H9 (cell line): Measurements from ENCODE around the gene PDCD6IP. TPM values are rescaled to one million over a fixed set of nuclear protein-coding genes. Genes with fewer than 3 reads are reported as not detected.

Experiments
- DNase-seq: peaks from one replicate; pipeline ENCODE4 v3.0.0-alpha.2; 2017
- H2AFZ ChIP-seq: one replicate; pipeline ENCODE4 v1.6.1; 2013; ENCODE audit warnings: mild to moderate bottlenecking, low read length, control low read depth, moderate library complexity
- H2AK5ac ChIP-seq: 2 replicates; pipeline ENCODE4 v1.6.1; 2013; ENCODE audit warnings: low read length, control low read depth, mixed read lengths; ENCODE audit not compliant: insufficient read length
- H2BK120ac ChIP-seq: one replicate; pipeline ENCODE4 v1.6.1; 2013; ENCODE audit warnings: low read depth, mild to moderate bottlenecking, low read length, control low read depth, inconsistent platforms; ENCODE audit not compliant: poor library complexity, severe bottlenecking
- H2BK12ac ChIP-seq: 2 replicates; pipeline ENCODE4 v1.6.1; 2013; ENCODE audit warnings: low read length, control low read depth, mixed read lengths, low read depth; ENCODE audit not compliant: insufficient read length
- H2BK15ac ChIP-seq: 2 replicates; pipeline ENCODE4 v1.6.1; 2013; ENCODE audit warnings: low read depth, low read length, control low read depth
- H2BK20ac ChIP-seq: one replicate; pipeline ENCODE4 v1.6.1; 2013; ENCODE audit warnings: low read depth, mild to moderate bottlenecking, low read length, control low read depth, inconsistent platforms; ENCODE audit not compliant: poor library complexity, severe bottlenecking
- H2BK5ac ChIP-seq: 2 replicates; pipeline ENCODE4 v1.6.1; 2013; ENCODE audit warnings: low read length, control low read depth, mixed read lengths; ENCODE audit not compliant: insufficient read length
- H3K14ac ChIP-seq: 2 replicates; pipeline ENCODE4 v1.6.1; 2013; ENCODE audit warnings: low read length, control low read depth; ENCODE audit not compliant: insufficient read depth
- H3K18ac ChIP-seq: 2 replicates; pipeline ENCODE4 v1.6.1; 2013; ENCODE audit warnings: low read depth, mild to moderate bottlenecking, mixed read lengths, low read length, control low read depth; ENCODE audit not compliant: insufficient read length
- H3K23ac ChIP-seq: 2 replicates; pipeline ENCODE4 v1.6.1; 2013; ENCODE audit warnings: low read length, control low read depth, mixed read lengths, low read depth; ENCODE audit not compliant: insufficient read length
- H3K23me2 ChIP-seq: 2 replicates; pipeline ENCODE4 v1.6.1; 2013; ENCODE audit warnings: low read depth, mild to moderate bottlenecking, mixed read lengths, low read length, control low read depth; ENCODE audit not compliant: insufficient read length, poor library complexity, severe bottlenecking
- H3K27ac ChIP-seq: 2 replicates; pipeline ENCODE4 v1.5.1; 2013; ENCODE audit warnings: low read length, control low read depth, mixed read lengths, low read depth; ENCODE audit not compliant: insufficient read length
- H3K27me3 ChIP-seq: 2 replicates; pipeline ENCODE4 v1.6.1; 2013; ENCODE audit warnings: low read length, control low read depth, inconsistent platforms; ENCODE audit not compliant: insufficient read depth
- H3K4ac ChIP-seq: 2 replicates; pipeline ENCODE4 v1.6.1; 2013; ENCODE audit warnings: low read depth, mild to moderate bottlenecking, control low read depth, inconsistent platforms, low read length, moderate library complexity
- H3K4me1 ChIP-seq: 2 replicates; pipeline ENCODE4 v1.6.1; 2013; ENCODE audit warnings: low read length, control low read depth, inconsistent platforms; ENCODE audit not compliant: insufficient read depth
- H3K4me2 ChIP-seq: 2 replicates; pipeline ENCODE4 v1.6.1; 2013; ENCODE audit warnings: low read length, control low read depth, mixed read lengths; ENCODE audit not compliant: insufficient read length, insufficient read depth
- H3K56ac ChIP-seq: 2 replicates; pipeline ENCODE4 v1.6.1; 2013; ENCODE audit warnings: low read depth, mild to moderate bottlenecking, mixed read lengths, low read length, control low read depth; ENCODE audit not compliant: insufficient read length
- H3K79me1 ChIP-seq: 2 replicates; pipeline ENCODE4 v1.6.1; 2013; ENCODE audit warnings: low read depth, mild to moderate bottlenecking, moderate library complexity, low read length, control low read depth, inconsistent platforms; ENCODE audit not compliant: insufficient read depth, poor library complexity, severe bottlenecking
- H3K79me2 ChIP-seq: 2 replicates; pipeline ENCODE4 v1.6.1; 2013; ENCODE audit warnings: low read length, control low read depth, inconsistent platforms; ENCODE audit not compliant: insufficient read depth
- H3K9ac ChIP-seq: 2 replicates; pipeline ENCODE4 v1.6.1; 2013; ENCODE audit warnings: low read length, control low read depth, mixed read lengths; ENCODE audit not compliant: insufficient read length; ENCODE audit errors: extremely low read depth
- H3K9me3 ChIP-seq: one replicate; pipeline ENCODE4 v1.6.1; 2013; ENCODE audit warnings: low read depth, low read length, inconsistent platforms; ENCODE audit not compliant: control insufficient read depth
- H3T11ph ChIP-seq: one replicate; pipeline ENCODE4 v1.6.1; 2013; ENCODE audit warnings: mild to moderate bottlenecking, low read length, control low read depth, inconsistent platforms
- H4K20me1 ChIP-seq: one replicate; pipeline ENCODE4 v1.6.1; 2013; ENCODE audit not compliant: control insufficient read depth, insufficient read length, insufficient read depth
- H4K5ac ChIP-seq: 2 replicates; pipeline ENCODE4 v1.6.1; 2013; ENCODE audit warnings: low read depth, mild to moderate bottlenecking, mixed read lengths, low read length, control low read depth; ENCODE audit not compliant: insufficient read length
- H4K8ac ChIP-seq: replicated peaks from 2 replicates; pipeline ENCODE4 v1.6.1; 2013; ENCODE audit warnings: low read length, control low read depth, mixed read lengths, low read depth; ENCODE audit not compliant: insufficient read length
- H4K91ac ChIP-seq: 2 replicates; pipeline ENCODE4 v1.6.1; 2013; ENCODE audit warnings: low read depth, mild to moderate bottlenecking, moderate library complexity, mixed read lengths, low read length, control low read depth; ENCODE audit not compliant: insufficient read length
- H3K27ac Mint-ChIP-seq, 3 experiments: 2 replicates in 2 of 3; 3 replicates in 1 of 3; pipeline ENCODE4 v1.8.0; 2020 to 2021; ENCODE audit warnings: mixed read lengths in 3 of 3, mild to moderate bottlenecking in 1 of 3, moderate library complexity in 1 of 3
- H3K27me3 Mint-ChIP-seq: 2 replicates; pipeline ENCODE4 v1.8.0; 2021; ENCODE audit warnings: low read depth, mild to moderate bottlenecking, moderate library complexity, mixed read lengths
- H3K36me3 Mint-ChIP-seq, 3 experiments: 2 replicates in 2 of 3; 3 replicates in 1 of 3; pipeline ENCODE4 v1.8.0; 2020 to 2021; ENCODE audit warnings: low read depth in 3 of 3, mixed read lengths in 3 of 3; ENCODE audit not compliant: insufficient read depth in 1 of 3
- H3K4me1 Mint-ChIP-seq, 2 experiments: 2 replicates each; pipeline ENCODE4 v1.8.0; 2020; ENCODE audit warnings: mixed read lengths in 2 of 2
- H3K4me3 Mint-ChIP-seq, 2 experiments: 2 replicates in 1 of 2; 3 replicates in 1 of 2; pipeline ENCODE4 v1.8.0; 2020 to 2021; ENCODE audit warnings: mild to moderate bottlenecking in 2 of 2, mixed read lengths in 2 of 2, moderate library complexity in 1 of 2
- H3K9me3 Mint-ChIP-seq, 2 experiments: 2 replicates in 1 of 2; 3 replicates in 1 of 2; pipeline ENCODE4 v1.8.0; 2020; ENCODE audit warnings: mild to moderate bottlenecking in 2 of 2, mixed read lengths in 2 of 2, moderate library complexity in 1 of 2
- WGBS: extraction: QIAGEN DNeasy Blood & Tissue Kit; methylation state at CpG from one replicate; pipeline ENCODE4 v1.1.7; 2013; ENCODE audit warnings: missing lambda C conversion rate, low lambda C conversion rate, mixed read lengths; ENCODE audit not compliant: insufficient read length; ENCODE audit errors: extremely low coverage; 5-methylcytosine and 5-hydroxymethylcytosine counted together
- total RNA-seq: library from RNA; stranded (reverse); gene quantifications from 2 replicates; pipeline ENCODE4 v1.2.1, GENCODE V29; 2021
- TF ChIP-seq, protein P1 (sequence below): fragments of 200-600 bp; sonication (generic); conservative IDR thresholded peaks from 3 replicates; pipeline ENCODE4 v1.8.0; 2021; ENCODE audit warnings: antibody characterized with exemption, mild to moderate bottlenecking

Gene PDCD6IP
- total RNA-seq, 1 experiment from 2014 or later = 109 TPM

GRCh38 chr3:33808559-33808958, 10.1 kb downstream of the PDCD6IP start:
- Histone ChIP-seq H2BK5ac (no peak overlapping the region), H3K9me3 (peaks cover 5% of the 10 kb centered on the region), H4K20me1 (no peaks in the 10 kb centered on the region), H2BK120ac (no peak overlapping the region), H4K5ac (no peak overlapping the region), H4K91ac (no peak overlapping the region), H3K23me2 (no peaks in the 10 kb centered on the region), H3K4me2 (no peak overlapping the region), H2AFZ (no peak overlapping the region), H3K4me1 (no peaks in the 10 kb centered on the region), H3K14ac (no peak overlapping the region), H2AK5ac (no peak overlapping the region), H3K9ac (no peak overlapping the region), H2BK12ac (no peak overlapping the region), H4K8ac (no peak overlapping the region), H2BK15ac (no peak overlapping the region), H3K27me3 (no peaks in the 10 kb centered on the region), H3K79me1 (peaks cover 4% of the 10 kb centered on the region), H3K4ac (no peak overlapping the region), H3K18ac (no peak overlapping the region), H3K79me2 (peaks cover 2% of the 10 kb centered on the region; the same call in 1 of the 2 replicates), H3K23ac (no peak overlapping the region), H3T11ph (no peak overlapping the region), H3K27ac (no peak overlapping the region), H3K56ac (no peak overlapping the region), H2BK20ac (no peak overlapping the region)
- Mint-ChIP-seq H3K9me3 (peaks cover 4 to 7% of the 10 kb centered on the region in 2 experiments), H3K27me3 (no peaks in the 10 kb centered on the region), H3K36me3 (peaks cover 13 to 19% (median 17%) of the 10 kb centered on the region in 3 experiments), H3K4me3 (no peak overlapping the region), H3K27ac (no peak overlapping the region), H3K4me1 (peaks cover 17 to 26% of the 10 kb centered on the region in 2 experiments)
- no peak for DNase-seq
- TF ChIP-seq, protein P1, sequence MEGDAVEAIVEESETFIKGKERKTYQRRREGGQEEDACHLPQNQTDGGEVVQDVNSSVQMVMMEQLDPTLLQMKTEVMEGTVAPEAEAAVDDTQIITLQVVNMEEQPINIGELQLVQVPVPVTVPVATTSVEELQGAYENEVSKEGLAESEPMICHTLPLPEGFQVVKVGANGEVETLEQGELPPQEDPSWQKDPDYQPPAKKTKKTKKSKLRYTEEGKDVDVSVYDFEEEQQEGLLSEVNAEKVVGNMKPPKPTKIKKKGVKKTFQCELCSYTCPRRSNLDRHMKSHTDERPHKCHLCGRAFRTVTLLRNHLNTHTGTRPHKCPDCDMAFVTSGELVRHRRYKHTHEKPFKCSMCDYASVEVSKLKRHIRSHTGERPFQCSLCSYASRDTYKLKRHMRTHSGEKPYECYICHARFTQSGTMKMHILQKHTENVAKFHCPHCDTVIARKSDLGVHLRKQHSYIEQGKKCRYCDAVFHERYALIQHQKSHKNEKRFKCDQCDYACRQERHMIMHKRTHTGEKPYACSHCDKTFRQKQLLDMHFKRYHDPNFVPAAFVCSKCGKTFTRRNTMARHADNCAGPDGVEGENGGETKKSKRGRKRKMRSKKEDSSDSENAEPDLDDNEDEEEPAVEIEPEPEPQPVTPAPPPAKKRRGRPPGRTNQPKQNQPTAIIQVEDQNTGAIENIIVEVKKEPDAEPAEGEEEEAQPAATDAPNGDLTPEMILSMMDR = no peak
- WGBS = no CpG with 5 or more reads among the region's 5 CpGs
